GM20431 (cell line): Measurements from ENCODE around the gene BACE2.

Experiments used
- in situ Hi-C: fragments of 300-500 bp; cut with MseI, MboI; formaldehyde crosslinking; loops from one replicate; pipeline ENCODE4 v1.15.0; 2020; ENCODE audit warnings: low sequenced_read_pairs; ENCODE audit not compliant: unreplicated experiment

The BACE2 gene

DNA sequence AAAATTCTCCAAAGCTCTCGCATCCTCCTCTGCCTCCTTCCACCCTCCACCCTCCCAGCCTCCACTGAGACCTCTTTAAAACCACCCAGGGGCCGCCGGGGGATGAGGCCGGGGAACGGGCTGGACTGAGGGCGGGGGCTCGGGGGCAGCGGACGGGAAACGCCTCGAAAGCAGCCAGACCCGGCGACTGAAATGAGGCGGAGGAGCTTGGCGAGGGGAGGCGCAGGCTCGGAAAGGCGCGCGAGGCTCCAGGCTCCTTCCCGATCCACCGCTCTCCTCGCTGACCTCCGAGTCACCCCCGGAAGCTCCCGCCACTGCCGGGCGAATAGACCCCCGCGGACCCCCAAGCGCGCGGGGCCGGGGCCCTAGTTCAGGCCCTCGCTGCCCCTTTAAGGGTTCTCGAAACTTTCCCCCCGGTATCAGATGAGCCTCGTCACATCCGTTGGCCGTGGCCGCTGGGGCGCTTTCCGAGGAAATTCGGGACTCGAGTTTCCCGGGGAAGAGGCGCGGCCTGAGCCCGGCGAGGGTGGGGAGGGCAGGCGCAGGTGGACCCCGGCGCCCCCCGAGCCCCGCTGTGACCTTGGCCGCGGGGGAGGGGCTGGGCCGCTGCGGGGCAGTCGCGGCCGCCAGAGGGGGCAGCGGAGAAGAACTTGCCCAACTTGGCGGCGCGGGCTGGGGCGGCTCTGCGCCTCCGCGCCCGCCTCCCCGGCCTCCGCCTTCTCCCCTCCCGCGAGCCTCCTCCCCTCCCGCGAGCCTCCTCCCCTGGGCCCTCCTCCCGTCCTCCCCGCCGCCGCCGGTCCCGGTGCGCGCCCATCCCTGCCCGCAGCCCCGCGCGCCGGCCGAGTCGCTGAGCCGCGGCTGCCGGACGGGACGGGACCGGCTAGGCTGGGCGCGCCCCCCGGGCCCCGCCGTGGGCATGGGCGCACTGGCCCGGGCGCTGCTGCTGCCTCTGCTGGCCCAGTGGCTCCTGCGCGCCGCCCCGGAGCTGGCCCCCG lies at the start of gene BACE2:
BACE2 (plus strand) TSS at position 813 of the 995 bp plus-strand sequence; CDS start at position 917, 104 bp downstream.
- in situ Hi-C loops: no loop called here

DNA sequence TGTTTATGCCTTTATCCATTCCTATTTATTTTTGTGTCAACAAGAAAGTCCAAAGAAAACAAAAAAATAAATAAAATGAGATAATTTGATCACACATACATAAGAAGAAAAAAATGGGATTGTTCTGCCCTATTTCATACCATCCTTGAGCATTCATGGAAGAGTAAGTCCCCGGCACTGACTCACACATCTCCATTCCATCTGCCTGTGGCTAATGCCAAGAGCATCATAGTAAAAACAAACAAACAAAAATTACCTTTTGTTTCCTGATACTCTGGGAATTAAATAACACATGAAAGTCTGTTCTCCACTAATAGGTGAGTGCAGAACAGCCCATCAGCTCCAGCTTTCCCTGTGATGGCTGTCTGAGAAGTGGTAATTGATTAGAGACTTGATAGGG lies 48.1 kb upstream of the BACE2 start:
- in situ Hi-C loops: no loop called here

DNA sequence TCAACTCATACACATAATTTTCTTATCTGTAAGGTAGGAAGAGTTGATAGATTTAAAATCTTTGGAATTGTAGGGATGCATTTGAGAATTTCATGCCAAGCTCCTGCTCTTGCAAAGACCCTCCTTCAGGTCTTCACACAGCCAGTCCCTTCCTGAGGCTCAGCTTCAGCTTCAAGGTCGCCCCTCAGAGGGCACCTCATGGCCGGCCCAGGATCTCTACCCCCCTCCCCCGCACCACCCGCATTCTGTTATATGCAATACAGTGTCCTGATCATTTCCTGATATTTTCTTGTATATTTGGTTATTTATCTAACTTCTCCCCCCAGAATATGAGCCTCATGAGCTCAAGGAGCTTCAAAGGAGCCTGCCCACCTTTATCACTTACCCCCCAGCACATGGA lies 47.0 kb upstream of the BACE2 start:
- in situ Hi-C loops: no loop called here

DNA sequence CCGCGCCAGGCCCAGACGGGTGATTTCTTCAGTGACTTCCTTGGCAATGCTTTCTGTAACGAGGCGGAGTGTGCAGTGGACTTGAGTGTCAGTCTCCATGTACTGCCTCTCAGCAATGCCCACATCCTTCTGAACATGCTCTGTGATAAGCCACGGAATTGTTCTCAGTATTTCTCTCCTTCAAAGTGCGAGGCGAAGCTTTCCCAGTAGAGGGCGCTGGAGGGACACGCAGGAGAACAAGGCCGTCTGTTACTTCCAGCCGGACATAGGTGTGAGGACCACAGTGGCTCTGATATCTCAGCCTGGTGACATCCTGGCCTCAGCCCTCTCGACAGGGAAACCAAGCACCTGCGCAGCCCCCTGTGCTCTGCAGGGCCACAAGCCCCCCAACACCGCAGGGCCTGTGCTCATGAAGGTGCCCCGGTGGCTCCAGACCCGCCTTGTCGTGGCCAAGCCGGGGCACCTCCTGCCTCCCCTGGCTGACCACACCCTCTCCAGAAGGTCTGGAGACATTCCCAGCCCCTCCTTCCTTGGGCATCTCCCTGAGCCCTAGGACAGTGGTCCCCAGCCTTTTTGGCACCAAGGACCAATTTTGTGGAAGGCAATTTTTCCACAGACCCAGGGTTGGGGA lies 46.1 kb upstream of the BACE2 start:
- in situ Hi-C loops: no loop called here

DNA sequence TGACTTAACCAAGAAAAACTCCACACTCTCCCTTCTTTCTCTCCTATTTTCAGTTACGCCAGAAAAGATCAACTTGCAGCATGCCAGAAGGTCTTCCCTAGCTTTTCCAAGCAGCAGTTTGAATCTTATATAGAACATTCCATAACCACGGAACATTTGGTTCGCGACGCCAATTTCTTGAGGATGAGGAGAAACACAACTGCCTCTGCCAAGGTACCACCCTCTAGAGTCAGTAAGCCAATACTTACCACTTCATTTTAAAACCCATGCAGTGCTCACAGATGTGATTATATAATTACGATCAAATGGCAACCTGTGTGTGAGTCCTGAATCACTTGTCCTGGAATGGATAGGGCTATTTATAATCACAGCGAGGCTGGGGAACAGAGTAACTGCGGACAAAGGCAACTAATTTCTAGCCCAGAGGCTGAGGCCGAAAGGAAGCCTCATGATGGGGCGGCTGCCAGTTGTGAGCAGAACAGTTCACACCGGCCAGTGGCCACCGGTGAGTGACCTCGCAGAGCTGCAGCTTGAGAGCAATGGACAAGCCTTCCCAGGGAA lies 43.2 kb upstream of the BACE2 start:
- in situ Hi-C loops: no loop called here

DNA sequence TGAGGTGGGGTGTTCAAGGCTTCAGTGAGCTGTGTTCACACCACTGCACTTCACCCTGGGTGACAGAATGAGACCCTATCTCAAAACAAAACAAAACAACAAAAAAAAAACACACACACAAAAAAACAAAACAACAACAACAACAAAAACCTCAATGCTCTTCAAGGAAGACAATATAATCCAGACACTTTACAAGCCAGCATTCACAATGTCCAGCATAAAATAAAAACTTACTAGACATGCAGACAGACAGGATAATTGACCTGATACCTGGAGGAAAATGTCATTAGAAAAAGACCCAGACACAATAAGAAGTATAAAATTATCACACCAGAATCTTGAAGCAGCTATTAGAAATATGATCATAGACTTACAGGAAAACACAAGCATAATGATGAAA lies 39.0 kb upstream of the BACE2 start:
- in situ Hi-C loops: no loop called here

DNA sequence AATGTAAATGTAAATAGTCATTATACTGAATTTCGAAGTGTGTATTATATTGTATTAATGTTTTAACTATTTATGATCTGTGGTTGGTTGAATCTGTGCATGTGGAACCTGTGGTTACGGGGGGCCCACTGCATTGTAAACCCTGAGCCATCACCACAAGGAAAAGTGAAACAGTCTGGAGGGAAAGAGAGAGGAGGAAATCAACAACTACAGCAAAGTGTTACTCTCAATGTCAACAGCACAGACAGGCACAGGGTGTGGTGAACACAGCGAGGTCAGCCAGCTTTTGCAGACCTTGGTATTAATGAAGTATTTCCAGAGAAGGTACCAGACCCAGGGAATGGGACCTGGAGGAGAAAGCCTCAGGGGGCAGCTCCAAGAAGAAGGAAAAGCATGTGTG lies 37.1 kb upstream of the BACE2 start:
- in situ Hi-C loops: no loop called here

DNA sequence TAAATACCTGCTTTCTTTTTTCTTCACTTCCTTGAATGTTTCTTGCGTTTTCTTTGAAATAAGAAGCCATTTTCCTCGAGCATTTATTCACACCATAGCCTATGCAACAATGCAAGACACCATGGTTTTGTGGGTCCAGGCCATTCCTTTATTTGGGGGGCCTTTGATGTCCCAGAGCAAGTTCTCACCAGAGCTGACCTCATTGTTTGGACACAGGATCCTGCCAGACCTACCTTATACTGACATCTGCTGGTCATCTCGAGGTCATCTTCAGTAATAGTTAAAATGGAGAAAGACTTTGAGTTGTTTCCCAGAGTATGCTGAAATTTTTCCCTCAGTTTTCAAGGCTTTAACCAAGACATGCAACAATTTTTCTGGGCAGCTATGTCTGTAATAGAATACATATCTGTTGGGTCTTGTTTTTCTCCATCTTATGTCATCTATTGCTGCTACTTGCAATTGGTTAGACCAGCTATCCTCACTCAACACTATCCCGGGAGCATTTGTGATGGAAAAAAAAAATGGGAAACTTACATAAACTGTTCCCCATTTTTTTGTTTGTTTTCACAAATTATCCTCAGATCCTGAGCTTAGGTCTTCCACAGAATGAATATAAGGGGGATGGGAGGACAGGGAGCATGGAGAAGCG lies 34.0 kb upstream of the BACE2 start:
- in situ Hi-C loops: no loop called here

DNA sequence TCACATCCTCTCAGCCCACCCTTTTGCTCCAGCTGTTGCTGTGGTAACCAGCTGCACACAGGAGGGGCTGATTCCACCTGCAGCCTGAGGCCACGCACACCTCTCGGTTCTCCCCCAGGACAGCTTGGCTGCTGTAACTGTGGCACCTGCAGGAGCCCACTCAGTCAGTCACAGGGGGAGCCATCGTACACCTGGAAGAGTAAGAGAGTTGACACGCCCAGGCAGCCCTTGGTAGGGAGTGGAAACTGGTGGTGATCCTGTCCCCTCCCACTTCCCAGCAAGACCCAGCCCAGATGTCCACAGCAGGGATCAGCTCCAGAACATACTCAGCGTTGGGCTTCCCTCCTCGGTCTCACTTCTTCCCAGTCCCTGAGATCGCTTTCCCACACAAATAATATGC lies 32.2 kb upstream of the BACE2 start:
- in situ Hi-C loops: no loop called here

DNA sequence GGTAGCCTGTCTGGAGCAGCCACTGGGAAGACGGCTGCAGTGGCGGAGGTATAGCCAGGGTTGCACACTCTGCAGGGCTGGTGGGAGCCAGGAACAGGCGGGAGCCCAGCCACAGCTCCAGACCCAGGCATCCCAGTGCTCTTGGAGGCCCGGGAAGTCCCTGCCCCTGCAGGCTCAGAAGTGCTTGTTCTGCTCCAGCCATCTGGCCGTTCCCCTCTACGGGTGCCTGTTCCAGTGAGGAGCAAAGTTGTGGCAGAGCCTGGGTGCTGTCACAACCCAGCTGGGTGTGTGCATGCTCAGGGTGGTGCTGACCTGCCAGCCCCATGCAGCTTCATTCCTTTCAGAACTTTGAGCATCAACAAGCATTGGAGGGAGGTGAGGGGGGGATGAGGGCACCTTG lies 31.7 kb upstream of the BACE2 start:
- in situ Hi-C loops: no loop called here

DNA sequence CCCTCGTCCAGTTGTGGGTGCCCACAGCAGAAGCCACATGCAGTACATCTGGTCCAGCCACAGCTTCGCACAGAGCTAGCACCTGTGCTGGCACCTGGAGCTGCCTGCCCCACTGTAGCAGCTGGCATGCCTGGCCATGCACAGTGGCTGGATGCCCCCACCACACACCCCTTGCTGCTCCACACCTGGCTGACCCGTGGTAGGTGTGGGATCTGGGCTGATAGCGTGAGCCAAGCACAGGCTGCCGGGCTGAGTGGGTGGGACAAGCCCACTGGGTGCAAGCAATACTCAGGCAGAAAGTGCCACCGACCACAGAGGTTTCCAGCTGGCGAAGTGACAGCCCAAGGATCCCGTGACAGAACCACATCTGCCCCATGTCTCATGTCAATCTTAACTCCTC lies 30.6 kb upstream of the BACE2 start:
- in situ Hi-C loops: no loop called here

DNA sequence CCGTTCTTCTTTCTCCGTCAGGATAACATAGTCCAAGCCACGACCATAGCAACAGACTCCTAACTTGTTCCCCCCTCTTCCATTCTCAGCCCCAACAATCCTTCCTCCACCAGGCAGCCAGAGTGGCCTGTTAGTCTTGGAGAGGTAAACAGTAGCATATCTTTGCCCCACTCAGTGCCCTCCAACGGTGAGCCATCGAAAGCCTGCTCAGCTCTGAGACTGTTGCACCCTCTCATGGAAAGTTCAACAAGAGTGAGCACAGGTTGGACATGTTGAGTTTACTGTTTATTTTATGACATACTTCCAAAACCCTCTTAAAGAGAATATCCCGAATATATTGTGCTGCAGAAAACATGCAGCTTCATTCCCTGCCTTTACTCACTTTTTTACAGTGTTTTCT lies 30.1 kb upstream of the BACE2 start:
- in situ Hi-C loops: no loop called here

DNA sequence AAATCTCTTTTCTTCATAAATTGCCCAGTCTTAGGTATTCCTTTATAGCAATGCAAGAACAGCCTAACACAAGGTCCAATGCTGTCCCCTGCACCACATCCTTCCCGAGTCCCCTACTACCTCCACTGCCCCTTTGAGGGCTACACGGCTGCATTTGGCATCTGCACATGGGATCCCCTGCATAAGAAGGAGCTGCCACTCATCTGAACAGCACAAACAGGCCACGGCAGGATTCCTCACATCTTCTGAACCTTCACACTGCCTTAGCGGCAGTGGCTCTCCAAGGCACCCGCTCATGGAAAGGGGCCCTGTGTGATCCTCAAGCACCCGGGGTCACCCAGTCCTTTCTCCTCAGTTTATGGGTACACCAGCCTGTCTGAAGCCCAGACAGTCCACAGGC lies 29.2 kb upstream of the BACE2 start:
- in situ Hi-C loops: no loop called here

DNA sequence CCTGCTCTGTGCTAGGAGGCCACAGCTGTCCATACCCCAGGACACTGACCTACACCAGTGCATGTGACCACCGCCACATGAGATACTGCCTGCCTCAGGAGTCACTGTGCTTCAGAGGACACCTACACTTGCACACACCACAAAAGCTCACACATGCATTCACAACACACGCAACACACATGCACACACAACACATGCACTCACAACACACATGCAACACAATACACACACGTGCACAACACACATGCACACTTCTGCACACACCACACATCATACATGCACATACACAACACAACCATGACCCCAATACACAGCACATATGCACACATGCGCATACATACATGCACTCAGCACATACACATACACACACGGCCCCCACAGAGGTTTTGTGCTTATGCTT lies 28.7 kb upstream of the BACE2 start:
- in situ Hi-C loops: no loop called here

DNA sequence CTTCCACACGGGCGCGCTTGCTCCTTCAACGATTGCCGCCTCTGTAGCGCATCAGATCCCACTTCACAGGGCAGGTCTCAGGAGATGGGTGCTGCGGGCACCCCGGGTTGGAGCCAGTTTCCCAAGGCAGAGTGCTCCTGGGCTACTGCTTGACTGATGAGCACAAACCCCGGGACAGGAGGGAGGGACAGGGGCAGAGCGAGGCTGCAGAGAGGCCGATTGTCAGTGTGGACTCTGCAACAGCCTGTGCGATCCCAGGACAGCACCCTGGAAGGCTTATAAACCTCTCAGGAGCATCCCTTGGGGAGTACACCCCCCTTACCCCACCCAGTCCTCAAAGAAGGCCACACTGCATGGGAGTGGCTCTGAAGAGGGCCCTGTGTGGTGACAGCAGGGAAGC lies 28.0 kb upstream of the BACE2 start:
- in situ Hi-C loops: no loop called here

DNA sequence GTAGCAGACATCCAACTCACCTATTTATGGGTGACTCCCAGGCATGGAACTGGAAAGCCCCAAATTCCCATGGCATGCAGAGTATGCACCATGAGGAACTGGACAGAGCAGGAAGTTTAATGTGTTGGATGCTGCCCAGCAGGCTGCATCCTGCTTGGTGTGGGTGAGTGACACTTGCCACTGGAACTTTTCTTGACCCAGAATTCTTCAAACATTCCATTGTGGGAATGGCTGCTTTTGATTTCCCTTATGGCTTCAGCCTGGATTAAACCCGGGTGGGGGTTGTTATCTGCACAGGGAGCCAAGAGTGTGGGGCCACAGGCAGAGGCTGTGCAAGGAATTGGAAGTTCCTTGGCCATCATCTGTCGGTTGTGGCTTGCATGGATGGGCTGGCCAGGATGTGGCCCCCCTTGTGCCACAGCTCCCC lies 26.9 kb upstream of the BACE2 start:
- in situ Hi-C loops: no loop called here

DNA sequence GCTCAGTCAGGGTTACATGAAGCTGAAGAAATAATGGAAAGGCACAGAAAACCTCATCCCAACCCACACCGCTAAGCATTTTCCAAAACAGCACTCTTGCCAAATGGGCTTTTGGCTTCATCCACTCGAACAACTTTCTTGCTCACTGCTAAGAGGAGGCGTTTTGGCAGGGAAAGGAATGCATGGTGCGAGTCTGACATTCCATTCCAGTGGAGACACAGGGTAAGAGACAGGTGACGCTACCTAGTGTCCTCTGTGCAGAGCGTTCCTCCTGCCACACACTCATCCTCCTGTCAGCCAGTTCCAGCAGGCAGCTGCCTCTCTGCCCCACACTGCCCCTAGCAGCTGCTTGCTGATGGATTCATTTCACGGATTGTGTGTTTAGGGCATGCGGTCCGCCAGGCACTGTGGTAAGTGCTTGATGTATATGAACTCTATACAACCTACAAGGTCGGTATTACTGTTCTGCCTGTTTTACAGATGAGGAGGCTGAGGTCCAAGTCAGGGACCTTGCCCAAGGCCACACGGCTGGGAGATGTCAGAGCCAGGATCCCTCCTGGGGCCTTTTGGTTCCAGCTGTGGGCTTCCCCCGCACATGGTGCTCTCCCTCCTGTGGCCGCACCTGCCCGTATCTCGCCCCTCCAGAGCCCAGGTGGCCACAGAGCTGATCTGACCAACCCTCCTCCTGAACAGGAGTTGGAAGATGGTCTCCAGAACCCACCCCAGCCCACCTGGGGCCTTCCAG lies 25.7 kb upstream of the BACE2 start:
- in situ Hi-C loops: no loop called here

DNA sequence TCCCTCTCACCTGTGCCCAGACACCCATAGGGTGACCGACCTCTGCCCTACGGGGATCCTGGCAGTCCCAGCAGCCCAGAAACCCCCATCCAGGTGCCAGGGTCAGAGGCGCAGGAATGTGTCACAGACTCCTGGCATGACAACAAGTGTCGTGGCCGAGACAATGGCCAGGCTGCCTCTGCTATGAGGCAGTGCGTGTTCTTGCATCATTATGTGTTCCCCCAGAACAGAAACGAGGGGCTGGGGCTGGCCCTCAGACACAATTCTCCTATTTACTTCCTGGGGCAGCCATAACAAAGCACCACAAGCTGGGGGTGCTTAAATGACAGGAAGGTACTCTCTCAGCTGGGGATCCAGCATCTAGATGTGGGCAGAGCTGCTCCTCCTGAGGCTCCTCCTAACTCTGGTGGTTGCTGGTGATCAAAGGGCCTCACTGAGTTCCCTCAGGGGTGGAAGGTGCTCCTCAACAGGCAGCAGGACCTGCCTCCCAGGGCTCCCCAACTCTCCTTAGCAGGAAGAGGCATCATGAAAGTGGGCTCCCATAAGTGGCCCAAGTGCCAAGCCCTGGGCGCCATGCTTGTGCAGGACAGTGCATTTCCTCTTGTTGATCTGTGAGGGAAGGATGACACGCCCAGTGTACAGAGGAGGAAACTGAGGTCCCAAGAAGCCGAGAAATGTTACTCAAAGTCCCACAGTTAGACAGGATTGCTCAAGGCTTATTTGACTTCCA lies 24.2 kb upstream of the BACE2 start:
- in situ Hi-C loops: no loop called here
